NT2/D1 (cell line): Measurements from ENCODE around the gene LSAMP.

Experiments
- DNase-seq: peaks from one replicate; pipeline ENCODE4 v3.0.0-alpha.2; 2011; ENCODE audit warnings: low read depth, low spot score
- H3K27me3 ChIP-seq: 2 replicates; pipeline ENCODE4 v1.6.0; 2011; ENCODE audit warnings: mild to moderate bottlenecking; ENCODE audit not compliant: insufficient read length, insufficient read depth
- H3K36me3 ChIP-seq: 2 replicates; pipeline ENCODE4 v1.6.1; 2011; ENCODE audit warnings: mild to moderate bottlenecking, low read length, mixed read lengths; ENCODE audit not compliant: insufficient read depth, insufficient read length
- H3K4me1 ChIP-seq: 2 replicates; pipeline ENCODE4 v1.5.1; 2011; ENCODE audit not compliant: insufficient read depth, insufficient read length
- H3K4me3 ChIP-seq: 2 replicates; pipeline ENCODE4 v1.5.1; 2011; ENCODE audit warnings: low read depth; ENCODE audit not compliant: insufficient read length
- H3K9ac ChIP-seq: 2 replicates; pipeline ENCODE4 v1.6.0; 2011; ENCODE audit warnings: low read depth; ENCODE audit not compliant: insufficient read length
- H3K9me3 ChIP-seq: 2 replicates; pipeline ENCODE4 v1.5.1; 2011; ENCODE audit warnings: mild to moderate bottlenecking, low read length; ENCODE audit not compliant: insufficient read depth
- SUZ12 ChIP-seq: IDR thresholded peaks from 2 replicates; pipeline ENCODE4 v1.6.1; 2011; ENCODE audit not compliant: insufficient read length, insufficient read depth; ENCODE audit errors: extremely low read depth
- YY1 ChIP-seq: IDR thresholded peaks from 2 replicates; pipeline ENCODE4 v1.6.1; 2011; ENCODE audit not compliant: insufficient read length, insufficient read depth
- ZNF274 ChIP-seq: IDR thresholded peaks from 2 replicates; pipeline ENCODE4 v1.6.1; 2011; ENCODE audit warnings: mild to moderate bottlenecking, low read depth, low read length

LSAMP gene

GRCh38 chr3:115915061-115915460 is 530.2 kb downstream of the LSAMP start:
- no peak for TF ChIP-seq ZNF274
- TF ChIP-seq YY1, result no peak
- no peak for TF ChIP-seq SUZ12
- Histone ChIP-seq H3K9me3 (no peaks in the 10 kb centered on the region), H3K27me3 (no peaks in the 10 kb centered on the region), H3K4me1 (no peaks in the 10 kb centered on the region), H3K36me3 (no peaks in the 10 kb centered on the region), H3K9ac (no peak overlapping the region), H3K4me3 (no peak overlapping the region)
- DNase-seq, result no peak

- TF ChIP-seq YY1 (no peak), SUZ12 (no peak), ZNF274 (no peak)
- Histone ChIP-seq H3K4me1 (no peaks in the 10 kb centered on the region), H3K27me3 (no peaks in the 10 kb centered on the region), H3K4me3 (no peak overlapping the region), H3K36me3 (no peaks in the 10 kb centered on the region), H3K9ac (no peak overlapping the region), H3K9me3 (no peaks in the 10 kb centered on the region)
- DNase-seq, result no peak
These were observed 532.1 kb downstream of the LSAMP start for GRCh38 chr3:115913069-115913686.

DNA sequence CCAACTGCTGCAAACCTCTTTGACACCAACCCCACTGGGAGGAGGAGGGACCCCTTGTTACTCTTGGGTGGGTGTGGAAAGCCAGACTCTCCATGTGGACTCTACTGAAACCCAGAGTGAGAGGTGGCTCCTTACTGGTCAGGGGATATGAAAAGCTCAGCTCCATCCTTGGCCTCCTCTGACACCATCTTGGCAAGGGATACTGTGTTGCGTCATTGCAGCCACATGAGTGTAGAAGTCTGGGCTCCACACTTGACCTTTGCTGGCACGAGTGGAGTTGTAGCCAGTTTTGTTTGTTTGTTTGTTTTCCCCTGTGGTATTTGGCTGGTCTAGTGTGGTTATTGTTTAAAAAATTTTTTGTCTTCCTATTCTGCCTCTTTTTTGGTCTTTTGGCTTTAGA is 532.9 kb downstream of the LSAMP start:
- no peaks in the 10 kb centered on the region for H3K9me3 ChIP-seq
- DNase-seq, result no peak
- H3K36me3 ChIP-seq, result no peaks in the 10 kb centered on the region
- no peak overlapping the region for H3K4me3 ChIP-seq
- no peaks in the 10 kb centered on the region for H3K27me3 ChIP-seq
- TF ChIP-seq ZNF274 (no peak), YY1 (no peak), SUZ12 (no peak)
- H3K4me1 ChIP-seq, result no peaks in the 10 kb centered on the region
- H3K9ac ChIP-seq, result no peak overlapping the region

DNA sequence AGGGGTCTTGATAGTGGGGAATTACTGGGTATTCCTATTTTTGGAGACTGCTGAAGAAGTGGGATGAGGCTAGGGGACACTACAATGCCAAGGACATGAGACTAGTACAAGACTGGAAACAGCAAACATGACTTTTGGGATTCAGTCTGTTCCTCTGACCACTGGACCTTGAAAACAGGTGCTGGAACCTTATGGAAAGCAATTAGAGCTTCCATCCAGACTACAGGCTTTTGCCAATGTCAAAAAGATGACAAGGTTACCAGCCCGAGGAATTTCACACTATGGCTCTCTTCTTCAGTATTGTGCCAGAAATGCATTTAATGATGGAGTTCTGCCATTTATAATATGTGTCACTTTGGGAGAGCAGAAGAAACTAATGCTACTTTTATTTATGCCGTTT is 539.4 kb downstream of the LSAMP start:
- Histone ChIP-seq H3K9me3 (no peaks in the 10 kb centered on the region), H3K27me3 (no peaks in the 10 kb centered on the region), H3K4me1 (no peaks in the 10 kb centered on the region)

GRCh38 chr3:115903843-115904242 is 541.4 kb downstream of the LSAMP start:
- Histone ChIP-seq H3K9ac (no peak overlapping the region), H3K4me1 (no peaks in the 10 kb centered on the region), H3K36me3 (no peaks in the 10 kb centered on the region), H3K27me3 (no peaks in the 10 kb centered on the region), H3K4me3 (no peak overlapping the region), H3K9me3 (no peaks in the 10 kb centered on the region)
- DNase-seq, result no peak
- TF ChIP-seq SUZ12, result no peak
- no peak for TF ChIP-seq YY1
- no peak for TF ChIP-seq ZNF274

More for the DNA sequence above, 539.4 kb downstream of the LSAMP start:
- no peak for TF ChIP-seq SUZ12
- no peak for TF ChIP-seq YY1
- no peak for TF ChIP-seq ZNF274
- no peak for DNase-seq
- H3K4me3 ChIP-seq, result no peak overlapping the region
- H3K9ac ChIP-seq, result no peak overlapping the region
- no peaks in the 10 kb centered on the region for H3K36me3 ChIP-seq

GRCh38 chr3:115901008-115901407 is 544.3 kb downstream of the LSAMP start:
- Histone ChIP-seq H3K27me3 (no peaks in the 10 kb centered on the region), H3K36me3 (no peaks in the 10 kb centered on the region), H3K4me3 (no peak overlapping the region), H3K9me3 (no peaks in the 10 kb centered on the region), H3K4me1 (no peaks in the 10 kb centered on the region), H3K9ac (no peak overlapping the region)
- DNase-seq, result no peak
- TF ChIP-seq ZNF274, result no peak
- no peak for TF ChIP-seq SUZ12

DNA sequence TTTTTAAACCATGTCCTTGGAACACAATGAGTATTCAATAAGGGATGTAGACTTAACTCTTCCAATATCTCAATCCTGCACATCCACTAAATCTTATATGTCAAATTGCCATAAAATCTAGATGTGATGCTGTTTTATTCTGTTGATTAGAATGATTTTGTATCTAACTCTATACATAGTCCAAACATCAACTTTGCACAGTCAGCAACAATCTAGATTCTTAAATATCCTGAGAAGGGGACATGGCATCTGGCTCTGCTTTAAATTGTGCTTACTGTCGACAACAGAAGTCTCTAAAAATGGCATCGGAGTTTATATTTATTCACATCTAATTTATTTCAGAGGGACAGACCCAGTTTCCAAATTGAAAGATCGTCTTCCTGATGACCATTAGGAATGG is 545.8 kb downstream of the LSAMP start:
- H3K9ac ChIP-seq, result no peak overlapping the region
- TF ChIP-seq ZNF274 (no peak), YY1 (no peak), SUZ12 (no peak)
- H3K27me3 ChIP-seq, result no peaks in the 10 kb centered on the region
- no peaks in the 10 kb centered on the region for H3K36me3 ChIP-seq
- no peak for DNase-seq
- no peaks in the 10 kb centered on the region for H3K4me1 ChIP-seq
- no peak overlapping the region for H3K4me3 ChIP-seq
- no peaks in the 10 kb centered on the region for H3K9me3 ChIP-seq

GRCh38 chr3:115898656-115899410 is 546.5 kb downstream of the LSAMP start:
- DNase-seq, result no peak
- TF ChIP-seq ZNF274 (no peak), YY1 (no peak), SUZ12 (no peak)
- H3K9ac ChIP-seq, result no peak overlapping the region
- H3K4me1 ChIP-seq, result no peaks in the 10 kb centered on the region
- no peaks in the 10 kb centered on the region for H3K9me3 ChIP-seq
- H3K27me3 ChIP-seq, result no peaks in the 10 kb centered on the region
- no peak overlapping the region for H3K4me3 ChIP-seq
- H3K36me3 ChIP-seq, result no peaks in the 10 kb centered on the region
